ENCODE results near the gene ADAMTS13.

GRCh38 chr9:133468374-133468773 lies 46.2 kb downstream of the ADAMTS13 start:
- TF ChIP-seq CTCF (IDR thresholded peaks at IDR 0.05) (no peak), POLR2A (IDR thresholded peaks at IDR 0.05) (no peak), EP300 (IDR thresholded peaks at IDR 0.05; ENCODE audit: low read depth) (no peak)

Measured in transverse colon (tissue), 3 donors.